Stimulated activated CD4-positive, alpha-beta T cell treated with anti-CD3 and anti-CD28 coated beads, TNF-alpha, amount 100 ng/mL, for 1 hour (primary cell): ENCODE results near the gene GLI2.

Experiments used
- DNase-seq, 3 donors: peaks; one replicate each; pipeline ENCODE4 v3.0.0-alpha.2; 2020; ENCODE audit warnings: low read depth in 3 of 3, low spot score in 1 of 3

Gene GLI2

DNA sequence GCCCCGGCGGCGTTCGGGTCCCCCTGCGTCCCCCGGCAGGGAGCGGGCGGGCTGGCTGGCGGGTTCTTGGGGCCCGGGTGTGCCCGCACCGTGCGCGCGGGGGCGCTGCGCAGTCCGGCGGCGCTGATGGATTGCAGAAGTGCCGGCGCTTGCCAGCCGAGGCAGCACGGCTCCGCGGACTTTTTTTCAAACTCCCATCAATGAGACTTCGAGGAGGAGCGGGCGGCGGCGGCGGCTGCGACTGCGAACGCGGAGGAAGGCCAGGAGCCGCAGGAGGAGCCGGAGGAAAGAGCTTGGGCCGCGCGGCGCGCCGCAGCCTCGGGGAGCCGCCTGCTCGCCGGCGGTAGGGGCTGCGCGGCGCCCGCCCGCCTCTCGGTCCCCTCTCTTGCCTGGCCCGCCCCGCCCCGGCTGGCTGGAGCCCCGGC lies at the start of gene GLI2:
Gene GLI2 (plus strand): TSS at position 123 of the 425 bp plus-strand sequence. CDS start 61,453 bp downstream, outside the sequence.
- DNase-seq: no peak

DNA sequence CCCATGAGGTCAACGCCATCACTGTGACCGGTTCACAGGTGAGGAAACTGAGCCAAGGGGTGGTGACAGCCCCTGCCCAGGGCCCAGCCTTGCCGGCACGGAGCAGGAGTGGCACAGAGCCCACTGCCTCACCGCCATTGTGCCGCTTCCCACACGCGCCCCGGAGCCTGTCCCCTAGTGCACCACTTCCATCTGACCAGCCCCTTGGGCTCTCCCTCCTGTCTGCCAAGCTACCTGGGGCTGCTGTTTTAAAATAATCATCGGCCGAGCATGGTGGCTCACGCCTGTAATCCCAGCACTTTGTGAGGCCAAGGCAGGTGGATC lies 49.7 kb upstream of the GLI2 start:
- DNase-seq: no peak

DNA sequence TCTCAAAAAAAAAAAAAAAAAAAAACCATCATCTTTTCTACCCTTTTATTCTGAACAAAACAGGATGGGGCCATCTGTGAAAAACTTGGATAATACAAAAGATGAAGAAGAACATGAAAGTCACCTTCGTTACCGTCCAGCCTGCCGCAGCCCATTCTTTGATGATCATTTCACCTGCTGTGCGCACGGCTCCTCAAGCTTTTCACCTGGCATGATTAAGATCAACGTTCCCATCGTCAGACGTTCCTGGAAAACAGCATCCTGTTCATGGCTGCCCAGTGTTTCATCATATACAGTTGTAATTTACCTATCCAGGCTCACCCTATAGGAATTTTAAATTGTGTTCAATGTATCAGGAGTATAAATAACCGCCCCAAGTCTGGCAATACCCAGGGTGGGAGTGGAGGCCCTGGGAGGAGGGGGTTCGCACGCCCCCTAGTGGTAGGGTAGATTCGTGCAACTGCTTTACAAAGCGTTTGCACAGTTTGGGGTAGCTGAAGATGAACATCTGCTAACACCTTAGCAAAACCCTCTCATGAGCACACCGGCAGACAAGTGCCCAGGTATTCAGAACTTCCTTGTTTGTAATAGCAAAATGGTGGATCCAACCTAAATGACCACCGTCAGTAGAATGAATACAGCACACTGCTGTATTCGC lies 49.0 kb upstream of the GLI2 start:
- DNase-seq: no peak

DNA sequence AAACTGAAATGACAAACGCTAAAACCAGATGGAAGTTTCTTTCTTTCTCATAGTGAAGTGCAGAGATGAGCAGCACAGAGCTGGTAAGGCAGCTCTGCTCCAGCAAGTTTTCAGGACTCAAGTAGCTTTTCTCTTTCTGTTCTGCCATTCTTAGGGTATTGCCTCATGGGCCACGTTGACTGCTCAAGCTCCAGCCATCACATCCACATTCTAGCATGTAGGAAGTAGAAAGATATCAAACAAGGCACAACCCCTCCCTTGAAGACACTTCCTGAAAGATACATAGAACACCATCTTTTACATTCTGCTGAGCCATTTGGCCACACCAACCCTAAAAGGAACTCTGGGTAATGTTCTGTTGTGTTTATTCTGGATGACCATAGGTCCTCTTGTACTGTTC lies 48.5 kb upstream of the GLI2 start:
- no peak for DNase-seq

DNA sequence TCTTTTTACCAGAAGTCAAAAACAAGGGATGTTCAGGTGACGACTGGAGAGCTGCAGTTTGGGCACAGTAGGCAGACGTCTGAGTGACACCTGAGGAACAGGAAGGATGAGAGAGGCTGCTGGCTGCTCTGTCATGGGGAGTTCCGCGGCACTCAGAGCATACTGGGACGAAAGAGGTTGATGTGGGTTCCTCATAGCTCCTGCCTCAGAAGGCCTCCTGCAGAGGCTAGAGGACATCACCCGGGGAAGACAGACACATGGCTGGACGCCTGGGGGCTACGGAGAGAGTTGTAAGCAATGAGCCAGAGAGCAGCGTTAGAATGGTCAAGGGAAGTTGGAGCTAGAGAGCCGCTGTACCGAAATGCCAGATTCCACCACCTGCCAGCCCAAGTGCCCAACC lies 45.1 kb upstream of the GLI2 start:
- no peak for DNase-seq

DNA sequence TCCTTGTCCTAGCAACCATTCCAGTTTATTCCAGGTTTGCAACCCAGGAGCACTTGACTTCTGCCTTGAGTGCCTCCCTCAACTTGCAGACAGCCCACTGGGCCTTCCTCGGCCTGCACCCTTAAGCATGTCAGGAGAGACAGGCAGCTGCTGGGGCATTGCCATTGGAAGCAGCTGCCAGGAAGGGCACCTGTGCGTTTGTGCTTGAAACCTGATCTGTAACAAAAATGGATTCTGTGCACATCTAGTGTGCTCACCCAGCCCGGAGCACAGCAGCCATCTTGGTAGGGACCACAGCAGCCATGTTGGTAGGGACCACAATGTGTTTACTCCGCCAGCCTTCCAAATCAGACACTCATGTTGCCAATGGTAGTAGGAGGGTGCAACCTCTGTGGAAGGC lies 44.3 kb upstream of the GLI2 start:
- no peak for DNase-seq

DNA sequence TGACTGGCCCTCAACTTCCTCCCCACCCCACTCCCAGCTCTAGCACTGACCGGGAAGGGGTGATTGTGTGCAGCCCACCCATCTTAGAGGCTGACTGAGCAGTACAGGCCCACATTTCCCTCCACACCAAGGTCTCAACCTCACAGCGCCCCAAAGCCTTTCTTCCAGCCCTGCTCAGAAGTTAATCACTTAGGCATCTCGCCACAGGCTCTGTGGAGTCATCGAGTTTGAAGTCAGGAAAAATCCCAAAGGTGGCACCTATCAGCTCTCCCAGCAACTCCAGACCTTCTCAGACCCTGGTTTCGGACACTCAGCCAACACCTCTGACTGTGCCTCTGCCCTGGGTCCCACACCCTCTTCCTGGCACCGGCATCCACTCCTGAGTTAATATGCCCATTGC lies 43.0 kb upstream of the GLI2 start:
- no peak for DNase-seq

DNA sequence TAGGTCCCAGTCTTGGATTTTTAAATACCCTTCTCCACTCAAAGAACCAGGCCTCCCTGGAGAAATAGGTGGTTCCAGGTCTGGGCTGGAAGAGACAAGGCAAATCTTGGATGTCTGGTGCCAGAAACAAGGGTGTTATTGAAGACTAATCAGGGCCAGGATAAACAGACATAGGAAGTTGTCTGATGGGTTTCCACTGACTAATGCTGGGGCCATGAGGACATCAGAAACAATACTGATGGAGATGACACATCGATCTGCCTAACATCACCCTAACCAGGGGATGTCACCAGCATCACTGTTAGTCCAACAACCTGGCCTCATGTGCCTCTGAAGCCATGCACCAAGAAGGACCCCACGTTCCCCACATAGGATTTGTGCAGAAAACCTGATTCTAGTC lies 42.5 kb upstream of the GLI2 start:
- DNase-seq: no peak

DNA sequence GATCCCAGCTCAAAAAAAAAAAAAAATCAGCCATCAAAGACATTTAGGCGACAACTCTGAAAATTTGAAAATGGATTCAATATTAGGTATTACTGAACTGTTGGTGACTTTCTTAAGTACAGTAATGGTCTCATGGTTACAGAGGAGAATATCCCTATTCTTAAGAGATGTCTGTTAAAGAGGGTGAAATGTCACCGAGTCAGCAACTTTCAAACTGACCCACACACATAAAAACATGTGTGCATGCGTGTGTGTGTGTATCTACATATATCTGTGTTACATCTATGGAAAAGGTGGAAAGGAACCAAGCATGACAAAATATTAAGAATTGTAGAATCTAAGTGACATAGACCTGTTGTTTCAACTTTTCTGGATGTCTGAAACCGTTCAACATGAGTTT lies 41.6 kb upstream of the GLI2 start:
- DNase-seq: no peak

DNA sequence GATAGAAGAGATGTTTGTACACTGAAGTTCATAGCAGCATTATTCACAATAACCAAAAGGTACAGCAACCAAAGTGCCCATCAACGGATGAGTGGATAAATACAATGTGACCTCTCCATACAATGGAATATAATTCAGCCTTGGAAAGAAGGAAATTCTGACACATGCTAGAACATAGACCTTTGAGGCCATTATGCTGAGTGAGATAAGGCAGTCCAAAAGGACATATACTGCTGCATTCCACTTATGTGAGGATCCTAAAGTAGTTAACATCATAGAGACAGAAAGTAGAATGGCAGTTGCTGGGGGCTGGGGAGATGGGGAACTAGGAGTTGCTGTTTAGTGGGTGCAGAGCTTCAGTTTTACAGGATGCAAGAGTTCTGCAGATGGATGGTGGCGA lies 38.2 kb upstream of the GLI2 start:
- no peak for DNase-seq

DNA sequence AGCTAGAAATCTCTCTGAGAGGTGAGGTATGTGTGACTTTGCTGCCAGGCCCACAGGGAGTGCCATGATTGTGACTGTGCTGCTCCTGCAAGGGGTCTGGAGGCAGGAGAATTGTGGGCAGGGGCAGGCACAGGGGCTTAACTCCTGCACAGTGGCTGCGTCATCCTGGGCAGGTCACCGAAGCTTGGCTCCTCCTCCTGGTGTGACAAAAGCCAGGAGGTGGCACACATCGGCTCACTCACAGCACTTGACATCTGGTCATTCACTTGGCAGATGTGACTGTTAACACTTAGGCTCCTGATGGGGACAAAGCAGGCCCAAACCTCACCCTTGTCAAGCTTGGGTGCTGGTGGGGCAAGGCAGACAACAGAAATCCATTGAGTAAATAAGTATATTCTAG lies 36.4 kb upstream of the GLI2 start:
- no peak for DNase-seq

DNA sequence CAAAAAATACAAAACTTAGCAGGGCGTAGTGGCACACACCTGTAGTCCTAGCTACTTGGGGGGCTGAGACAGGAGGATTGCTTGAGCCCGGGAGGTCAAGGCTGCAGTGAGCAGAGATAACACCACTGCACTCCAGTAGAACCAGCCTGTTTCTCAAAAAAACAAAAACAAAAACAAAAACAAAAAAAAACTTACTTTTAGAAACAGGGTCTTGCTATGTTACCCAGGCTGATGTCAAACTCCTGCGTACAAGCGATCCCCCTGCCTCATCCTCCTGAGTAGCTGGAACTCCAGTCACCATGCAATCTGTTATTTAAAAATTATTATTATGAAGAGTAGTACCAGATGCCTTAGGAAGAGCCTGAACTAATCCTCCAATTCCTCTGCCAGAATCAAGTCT lies 35.0 kb upstream of the GLI2 start:
- no peak for DNase-seq

DNA sequence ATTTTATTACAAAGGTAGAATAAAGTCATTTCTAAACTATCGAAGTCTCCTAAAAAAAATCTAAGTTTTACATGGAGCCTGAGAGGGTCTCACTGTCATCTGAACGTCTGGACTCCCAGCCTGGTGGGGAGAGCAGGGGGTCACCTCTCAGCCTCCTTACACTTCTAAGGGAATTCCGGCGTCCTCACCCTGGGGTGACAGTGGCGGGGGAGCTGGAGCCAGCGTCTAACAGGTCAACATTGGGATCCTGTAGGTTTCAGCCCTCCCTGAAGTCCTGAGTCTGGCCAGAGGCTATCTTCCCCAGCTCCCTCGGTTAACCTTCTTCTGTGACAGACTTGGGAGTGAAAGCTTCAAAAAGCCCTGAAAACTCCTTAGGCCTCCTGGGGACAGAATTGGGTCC lies 34.6 kb upstream of the GLI2 start:
- DNase-seq: no peak

DNA sequence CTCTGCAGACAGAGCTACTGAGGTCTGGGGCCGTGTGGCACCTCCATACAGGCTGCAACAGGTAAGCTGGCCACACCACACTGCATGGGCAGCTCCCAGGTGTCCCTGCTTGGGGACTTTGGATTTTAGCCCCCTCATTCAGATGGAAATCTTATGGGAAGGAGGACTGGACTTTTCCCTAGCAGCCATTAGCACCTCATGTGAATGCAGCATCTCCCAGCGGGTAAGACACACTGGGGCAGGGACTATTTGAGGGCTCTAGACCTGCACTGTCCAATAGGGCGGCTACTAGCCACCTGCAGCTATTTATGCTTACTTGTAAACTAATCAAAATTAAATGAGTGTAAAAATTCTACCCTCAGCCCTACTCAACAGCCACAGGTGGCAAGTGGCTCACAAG lies 34.2 kb upstream of the GLI2 start:
- no peak for DNase-seq

DNA sequence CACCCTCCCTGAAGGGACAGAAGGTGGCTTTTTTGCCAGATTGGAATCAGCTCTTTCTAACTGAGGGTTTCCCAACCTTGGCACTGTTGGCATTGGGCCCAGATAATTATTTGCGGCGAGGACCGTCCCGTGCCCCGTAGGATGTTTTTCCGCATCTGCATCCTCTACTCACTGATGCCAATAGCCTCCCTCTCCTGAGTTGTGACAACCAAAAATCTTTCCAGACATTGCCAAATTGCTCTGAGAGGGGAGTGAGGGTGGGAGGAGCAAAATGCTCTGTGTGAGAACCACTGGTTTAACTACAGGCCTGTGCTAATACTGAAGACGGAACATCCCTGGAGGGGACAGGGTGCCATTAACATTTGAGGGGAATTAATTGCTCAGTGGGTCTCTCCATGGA lies 33.6 kb upstream of the GLI2 start:
- DNase-seq: no peak

DNA sequence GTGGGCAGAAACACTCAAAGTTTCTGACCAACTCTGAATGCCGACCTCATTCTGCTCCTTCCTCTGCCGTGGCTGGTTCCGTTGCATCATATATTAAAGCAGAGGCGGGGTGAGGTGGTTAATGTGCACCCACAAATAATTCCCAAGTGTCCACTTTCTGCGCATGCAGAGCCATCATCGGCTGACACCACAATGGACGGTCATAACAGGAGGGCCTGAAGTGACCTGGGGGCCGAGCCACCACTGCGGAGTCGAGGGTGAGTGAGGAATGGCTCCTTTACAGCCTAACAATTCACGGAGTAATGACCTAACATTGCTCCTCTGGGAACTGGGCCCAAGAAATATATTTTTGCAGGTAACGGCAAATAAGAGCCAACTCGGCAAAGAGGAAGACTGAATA lies 32.9 kb upstream of the GLI2 start:
- DNase-seq: no peak

DNA sequence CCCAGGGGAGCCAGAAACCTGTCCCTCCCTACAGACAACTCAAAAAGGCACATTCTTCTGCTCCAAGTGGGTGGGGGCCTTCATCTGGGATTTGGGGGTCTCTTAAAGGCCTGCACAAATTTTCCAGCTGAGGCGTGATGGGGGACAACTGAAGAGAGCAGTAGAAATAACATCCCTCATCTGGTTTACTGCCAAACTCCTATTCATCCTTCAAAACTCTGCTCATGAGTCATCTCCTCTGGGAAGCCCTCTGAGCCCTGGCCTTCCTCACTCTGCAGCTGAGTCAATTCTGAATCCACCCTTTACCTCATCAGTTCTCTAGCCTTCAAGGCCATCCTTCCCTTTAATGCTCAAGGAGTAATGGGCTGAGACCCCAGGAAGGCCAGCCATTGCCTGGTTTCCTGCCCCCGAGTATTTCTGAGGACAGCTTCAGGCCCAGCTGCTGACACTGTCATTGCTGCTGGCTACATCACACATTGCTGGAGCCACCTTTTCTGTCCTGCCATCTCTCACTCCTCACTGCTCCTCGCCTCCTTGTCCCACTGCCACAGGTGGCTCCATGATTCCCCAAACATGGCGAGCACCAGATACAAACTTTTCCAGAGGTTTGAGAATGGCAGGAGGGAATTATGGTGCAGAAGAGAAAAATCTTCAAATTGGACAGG lies 32.2 kb upstream of the GLI2 start:
- DNase-seq: no peak

DNA sequence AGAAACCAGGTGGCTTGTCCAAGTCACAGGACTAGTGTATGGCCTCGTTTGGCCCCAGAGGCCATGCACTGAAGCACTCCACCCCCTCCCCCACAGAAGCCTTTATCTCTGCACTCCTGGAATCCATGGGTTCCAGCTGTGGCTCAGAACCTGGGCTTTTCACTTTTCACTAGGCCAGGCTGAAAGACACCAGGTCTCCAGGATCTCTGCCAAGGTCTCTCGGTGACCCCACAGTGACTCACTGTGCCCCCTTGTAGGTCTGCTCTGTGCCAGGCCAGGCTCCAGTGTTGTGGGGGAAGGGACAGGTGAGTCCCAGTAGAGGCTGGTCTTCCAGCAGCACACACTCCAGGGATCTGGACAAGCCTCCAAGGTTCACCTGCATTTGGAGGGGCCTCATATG lies 31.0 kb upstream of the GLI2 start:
- no peak for DNase-seq

DNA sequence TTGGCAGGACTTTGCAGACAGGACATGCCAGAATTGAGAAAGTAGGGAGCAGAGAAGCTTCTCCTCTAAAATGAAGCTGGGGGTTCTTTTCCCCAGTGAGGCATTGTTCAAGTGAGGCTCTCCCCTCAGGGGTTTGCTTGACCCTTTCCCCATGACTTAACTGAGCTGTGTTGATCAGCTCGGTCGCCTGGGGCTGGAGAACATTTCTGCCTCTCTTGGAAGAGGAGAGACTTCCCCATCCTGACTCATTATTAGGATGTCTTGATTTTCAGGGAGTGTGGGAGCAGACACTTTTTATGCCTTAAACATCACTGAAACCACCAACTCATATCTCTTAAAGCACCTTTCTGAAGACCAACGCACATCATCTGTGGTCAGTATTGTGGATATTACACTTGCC lies 27.9 kb upstream of the GLI2 start:
- no peak for DNase-seq

DNA sequence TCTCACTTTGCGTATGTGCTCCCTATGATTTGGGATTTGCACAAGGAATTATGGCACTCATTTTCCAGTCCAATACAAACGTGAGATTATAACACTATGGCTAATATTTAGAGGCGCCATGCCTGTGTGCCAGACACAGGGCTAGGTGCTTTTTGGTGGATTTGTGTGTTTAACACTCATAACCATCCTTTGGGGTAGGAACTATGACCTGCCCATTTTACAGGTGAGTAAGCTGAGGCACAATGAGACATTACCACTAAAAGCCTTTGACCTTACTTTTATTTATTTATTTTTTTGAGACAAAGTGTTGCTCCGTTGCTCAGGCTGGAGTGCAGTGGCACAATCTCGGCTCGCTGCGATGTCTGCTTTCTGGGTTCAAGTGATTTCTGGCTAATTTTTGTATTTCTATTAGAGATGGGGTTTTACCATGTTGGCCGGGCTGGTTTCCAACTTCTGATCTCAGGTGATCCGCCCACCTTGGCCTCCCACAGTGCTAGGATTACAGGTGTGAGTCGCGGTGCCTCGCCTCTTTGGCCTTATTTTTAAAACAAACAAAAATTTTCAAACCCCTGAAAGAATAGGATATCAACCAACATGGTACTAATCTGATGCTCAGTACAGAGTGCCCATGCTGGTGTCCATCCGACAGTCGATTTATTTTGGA lies 26.6 kb upstream of the GLI2 start:
- DNase-seq: no peak

DNA sequence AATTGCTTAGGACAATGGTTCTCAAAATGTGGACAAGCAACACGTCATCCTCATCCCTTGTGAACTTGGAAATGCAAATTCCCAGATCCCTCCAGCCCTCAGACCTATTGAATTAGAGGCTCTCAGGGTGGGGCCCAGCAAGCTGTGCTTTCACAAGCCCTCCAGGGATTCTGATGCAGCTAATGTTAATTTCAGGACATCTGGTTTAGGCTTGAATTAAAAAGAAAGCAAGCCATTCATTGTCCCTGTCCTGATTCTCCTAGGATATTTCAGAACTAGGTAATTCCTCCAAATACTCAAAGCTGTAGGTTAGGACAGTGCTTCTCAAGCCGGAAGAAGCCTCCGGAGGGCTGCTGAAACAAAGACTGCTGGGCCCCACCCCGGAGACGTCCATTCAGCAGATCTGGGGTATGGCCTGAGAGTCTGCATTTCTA lies 26.0 kb upstream of the GLI2 start:
- DNase-seq: no peak

DNA sequence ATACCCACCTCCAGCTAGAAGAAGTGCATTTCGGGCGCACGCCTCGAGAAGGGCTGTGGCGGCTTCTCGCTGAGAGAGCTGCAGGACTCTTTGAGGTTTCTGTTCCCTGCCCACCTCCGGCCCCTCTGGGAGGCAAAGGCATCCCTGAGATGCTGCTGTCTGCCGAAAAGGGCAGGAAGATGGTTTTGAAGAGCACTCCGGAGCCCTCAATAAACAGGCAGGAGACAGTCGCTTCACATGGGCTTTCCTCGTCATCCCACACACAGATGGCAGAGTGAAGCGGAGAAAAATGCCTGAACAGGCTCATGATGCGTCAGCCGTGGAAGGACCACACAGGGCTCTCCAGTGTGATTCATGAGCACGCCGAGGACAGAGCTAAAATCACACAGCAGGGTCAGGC lies 25.4 kb upstream of the GLI2 start:
- DNase-seq: no peak

DNA sequence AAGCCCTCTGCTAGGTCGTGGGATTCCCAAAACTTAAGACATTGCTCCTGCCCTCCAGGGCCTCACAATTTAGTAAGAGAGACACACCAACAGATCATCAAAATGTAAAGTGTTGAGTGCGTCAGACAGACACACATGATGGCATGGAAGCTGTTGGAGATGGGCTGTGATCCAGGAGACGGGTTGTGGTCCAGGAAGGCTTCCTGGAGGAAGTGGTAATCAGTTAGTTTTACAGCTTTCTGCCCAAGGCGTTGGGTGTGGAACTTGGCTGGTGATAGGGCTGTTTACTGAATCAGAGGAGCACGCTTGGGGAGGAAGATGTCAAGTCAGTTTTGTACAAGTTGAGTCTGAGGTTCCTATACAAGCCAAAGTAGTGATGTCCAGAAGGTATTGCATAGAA lies 24.0 kb upstream of the GLI2 start:
- DNase-seq: no peak
